Amygdala (tissue), 56 donors: ENCODE measurements around the gene PTPRR.

Experiments used
- DNase-seq, 56 donors: peaks; one replicate each; lab custom pipeline; 2025; lab: John Stamatoyannopoulos, UW

PTPRR gene

DNA sequence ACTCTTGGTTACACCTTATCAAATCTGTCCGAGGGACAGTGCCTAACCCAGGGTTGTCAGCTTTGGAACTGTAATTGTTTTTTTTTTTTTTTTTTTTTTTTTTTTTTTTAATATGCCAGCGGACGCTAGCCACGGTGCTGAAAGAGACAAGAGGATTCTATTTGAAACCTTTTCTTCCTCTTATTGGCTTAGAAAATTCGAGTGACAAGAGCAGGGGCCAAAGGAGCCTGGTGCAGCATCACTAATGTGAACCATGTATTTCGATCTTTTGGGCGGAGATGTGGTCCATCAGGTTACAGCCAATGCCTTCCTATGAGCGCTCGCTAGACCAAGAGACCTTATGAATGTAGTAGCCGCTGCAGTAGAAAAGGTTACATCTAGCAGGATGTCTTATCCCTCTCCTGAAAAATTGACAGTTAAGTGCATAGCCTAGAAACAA lies 922 bp downstream of the PTPRR start:
- peak in 8 of 56 donors; percentile 0 to 18 (median 4) for DNase-seq

DNA sequence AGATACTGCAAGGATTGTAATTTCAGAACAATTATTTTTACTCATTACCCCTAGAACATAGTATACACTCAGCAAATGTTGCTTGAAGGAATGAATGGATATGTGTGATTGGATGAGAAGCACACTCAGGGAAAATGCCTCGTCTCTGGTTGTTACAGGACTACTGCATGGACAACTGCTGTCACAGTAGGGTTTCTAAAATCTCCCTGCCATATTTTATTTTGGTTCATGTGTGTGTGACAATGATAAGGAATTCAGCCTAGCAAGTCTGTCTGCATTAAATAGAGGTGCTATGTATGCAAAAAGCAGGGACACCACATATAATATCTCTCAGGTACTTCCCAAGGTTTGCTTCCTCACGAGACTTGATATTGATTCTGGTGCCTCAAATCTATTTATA lies 1.4 kb downstream of the PTPRR start:
- no peak for DNase-seq

DNA sequence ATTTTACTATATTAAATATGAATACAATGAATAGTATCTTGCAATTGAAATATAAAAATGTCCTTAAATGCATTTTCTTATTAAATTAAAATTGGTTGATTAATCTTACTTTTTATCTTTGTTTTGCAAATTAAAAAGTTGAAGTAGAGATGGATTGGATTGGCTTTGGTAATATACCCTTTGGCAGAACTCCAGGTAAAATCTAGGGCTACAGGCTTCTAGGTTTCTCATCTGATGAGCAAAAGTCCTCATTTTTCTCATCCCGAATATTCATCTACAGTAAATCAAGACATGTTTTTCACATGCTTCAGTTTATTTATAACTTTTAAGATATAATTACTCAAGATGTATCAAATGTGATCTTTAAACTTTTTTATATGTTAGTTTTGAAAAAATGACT lies 2.2 kb downstream of the PTPRR start:
- no peak for DNase-seq

DNA sequence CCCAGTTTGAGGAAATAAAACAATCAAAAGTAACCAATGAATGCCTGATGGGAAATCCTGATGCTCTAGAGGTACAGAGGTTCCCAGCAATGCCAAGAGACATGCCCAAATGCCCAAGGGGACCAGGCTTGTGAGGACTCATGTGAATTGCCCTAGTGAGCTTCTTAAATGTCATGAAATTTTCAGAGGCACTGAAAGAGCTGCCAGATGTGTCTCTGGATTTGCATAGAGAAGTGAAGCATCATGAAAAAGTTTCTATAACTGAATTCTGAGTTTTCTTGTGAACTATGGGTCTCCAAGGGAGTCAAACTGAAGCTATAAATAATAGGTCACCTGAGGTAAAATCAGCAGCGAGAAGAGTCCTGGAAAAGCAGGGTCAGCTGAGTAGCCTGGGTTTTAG lies 9.9 kb downstream of the PTPRR start:
- no peak for DNase-seq

DNA sequence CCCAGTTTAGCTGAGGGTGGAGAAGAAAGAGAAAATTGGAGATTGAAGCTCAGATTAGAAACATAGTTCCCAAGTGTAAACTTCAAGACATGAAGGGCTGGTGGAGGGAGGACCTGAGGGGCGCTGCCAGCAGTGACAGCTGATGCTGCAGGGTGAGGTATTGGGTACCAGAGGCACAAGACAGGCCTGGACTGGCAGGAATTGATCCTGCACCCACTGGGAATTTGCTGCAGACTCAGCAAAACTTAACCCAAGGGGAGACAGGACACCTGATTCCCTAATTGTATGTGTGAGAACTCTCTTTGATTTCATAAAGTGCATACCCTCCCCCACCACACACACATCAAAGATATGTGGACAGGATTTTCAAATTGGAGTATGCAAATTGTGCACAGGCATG lies 11.6 kb downstream of the PTPRR start:
- DNase-seq, result no peak

DNA sequence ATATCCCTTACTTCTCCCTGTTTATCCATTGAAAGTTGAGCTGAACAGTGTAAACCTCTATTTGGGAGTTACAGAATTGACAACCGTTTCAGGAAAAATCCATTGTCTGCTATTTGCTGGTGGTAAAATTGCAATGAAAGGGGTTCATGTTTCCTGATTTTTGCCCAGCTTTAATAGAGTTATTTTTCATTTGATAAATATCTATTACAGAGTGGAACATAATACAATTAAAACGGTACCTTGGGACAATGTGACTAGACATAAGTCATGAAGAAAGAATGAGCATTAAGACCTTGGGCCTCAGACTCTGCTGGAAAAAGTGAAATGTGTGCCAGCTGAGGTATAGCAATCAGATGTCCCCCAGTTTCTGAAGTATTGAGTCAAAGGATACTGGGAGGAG lies 13.1 kb downstream of the PTPRR start:
- DNase-seq, result no peak

DNA sequence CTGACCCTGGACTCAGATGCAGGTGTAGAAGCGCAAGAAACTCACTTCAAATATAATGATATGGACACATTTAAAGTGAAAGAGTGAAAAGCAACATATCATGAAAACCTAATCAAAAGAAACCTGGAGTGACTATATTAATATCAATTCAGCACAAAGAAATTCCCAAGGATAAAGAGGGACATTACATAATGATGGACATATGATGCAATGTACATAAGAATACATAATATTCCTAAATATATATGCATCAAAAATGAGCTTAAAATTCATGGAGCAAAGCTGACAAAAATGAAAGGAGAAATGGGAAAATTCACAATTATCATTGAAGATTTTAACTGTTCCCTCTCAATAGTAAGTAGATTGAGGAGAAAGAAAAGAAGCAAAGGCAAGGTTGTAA lies 24.6 kb downstream of the PTPRR start:
- no peak for DNase-seq

DNA sequence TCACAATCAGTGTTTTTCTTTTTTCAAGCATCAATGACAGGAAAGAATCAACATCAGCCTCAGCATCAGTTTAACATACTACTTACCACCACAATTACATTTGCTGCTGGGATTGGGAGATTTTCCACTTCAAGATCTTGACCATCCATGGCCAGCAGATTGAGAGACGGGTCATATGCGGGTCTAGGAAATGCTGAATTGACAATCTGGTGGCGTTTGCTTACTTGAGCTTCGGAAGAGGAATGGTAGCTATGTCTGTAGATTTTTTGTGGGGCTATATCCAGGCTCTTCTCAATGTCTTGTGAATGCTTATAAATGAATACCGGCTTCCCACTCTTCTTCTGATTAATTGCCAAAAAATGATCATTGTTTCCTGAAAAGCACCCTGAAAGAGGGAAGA lies 27.9 kb downstream of the PTPRR start:
- DNase-seq, result no peak

DNA sequence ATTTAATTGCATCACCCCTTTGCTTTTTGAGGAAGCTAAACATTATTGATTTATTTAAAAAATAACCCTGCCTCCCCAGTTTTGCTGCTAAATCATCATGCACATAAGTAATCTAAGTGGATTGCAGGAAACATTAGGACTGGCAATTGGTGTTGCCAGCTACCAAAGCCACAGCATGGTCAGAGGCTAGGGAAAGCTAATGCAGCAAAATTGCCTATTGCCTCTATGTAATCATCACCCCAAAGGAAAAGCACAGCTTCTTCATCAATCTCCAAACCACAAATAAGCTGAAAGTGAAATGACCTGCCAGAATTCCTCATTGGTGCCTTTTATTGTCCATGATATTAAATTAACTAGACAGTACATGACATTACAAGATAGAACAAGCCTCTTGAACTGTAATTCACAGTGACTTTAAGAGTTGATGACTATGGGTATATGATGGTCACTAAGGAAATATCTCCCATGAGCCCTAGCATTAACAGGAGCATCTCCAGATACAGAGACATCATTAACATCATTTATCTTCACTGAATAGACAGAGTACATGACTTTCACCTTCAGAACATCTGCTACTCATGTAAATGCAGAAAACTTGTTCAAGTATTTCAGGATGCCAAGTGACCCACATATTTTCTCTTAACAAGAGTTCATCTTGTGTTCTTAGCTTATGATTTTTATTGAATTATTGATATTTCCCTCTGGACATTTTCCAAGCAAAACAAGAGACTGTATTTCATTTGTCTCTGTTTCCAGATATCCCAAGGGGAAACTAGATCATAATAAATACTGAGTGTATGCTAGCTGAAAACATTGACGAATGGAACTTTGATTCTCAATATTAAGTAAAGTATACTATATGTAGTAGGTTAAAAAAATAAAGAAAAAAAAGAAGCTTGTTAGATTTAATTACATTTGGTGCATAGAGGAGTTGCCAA lies 29.4 kb downstream of the PTPRR start:
- DNase-seq, result no peak

DNA sequence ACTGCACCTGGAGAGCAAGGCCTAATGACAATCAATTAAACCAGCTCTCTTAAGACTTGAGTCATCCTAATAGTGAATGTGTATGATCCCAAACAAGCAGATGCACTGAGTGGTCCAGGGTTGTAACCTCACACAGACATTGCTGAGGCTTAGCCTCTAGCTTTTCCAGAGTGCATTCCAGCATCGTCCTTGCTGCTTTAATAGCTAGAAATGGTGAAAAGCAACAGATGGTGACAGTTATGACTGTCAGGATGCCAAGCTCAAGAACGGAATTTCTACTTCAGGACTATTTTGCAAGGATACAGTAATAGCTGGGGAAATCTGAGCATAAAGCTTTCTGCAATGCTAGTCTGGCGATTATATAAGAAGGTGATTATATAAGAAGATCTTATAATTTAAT lies 34.6 kb downstream of the PTPRR start:
- DNase-seq, result peak in 2 of 56 donors; percentile 0 to 37

DNA sequence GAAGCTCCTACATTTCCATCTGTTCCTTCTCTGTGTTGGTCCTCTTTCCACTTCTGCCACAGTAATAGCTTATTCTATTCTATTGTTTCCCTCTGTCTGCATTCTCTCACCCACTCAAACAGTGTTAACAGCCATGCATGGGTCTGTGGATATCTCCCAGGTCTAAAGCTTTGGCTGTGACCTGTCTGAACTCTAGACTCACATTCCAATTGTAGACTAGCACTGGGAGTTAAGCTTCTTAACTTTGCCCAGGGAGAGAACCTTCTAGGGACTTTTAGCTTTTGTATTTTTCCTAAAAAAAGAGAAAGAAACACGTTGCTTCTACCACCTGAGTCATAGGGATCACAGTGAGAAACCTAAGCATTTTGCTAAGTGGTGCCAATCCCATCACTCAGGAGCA lies 36.7 kb downstream of the PTPRR start:
- DNase-seq, result no peak

DNA sequence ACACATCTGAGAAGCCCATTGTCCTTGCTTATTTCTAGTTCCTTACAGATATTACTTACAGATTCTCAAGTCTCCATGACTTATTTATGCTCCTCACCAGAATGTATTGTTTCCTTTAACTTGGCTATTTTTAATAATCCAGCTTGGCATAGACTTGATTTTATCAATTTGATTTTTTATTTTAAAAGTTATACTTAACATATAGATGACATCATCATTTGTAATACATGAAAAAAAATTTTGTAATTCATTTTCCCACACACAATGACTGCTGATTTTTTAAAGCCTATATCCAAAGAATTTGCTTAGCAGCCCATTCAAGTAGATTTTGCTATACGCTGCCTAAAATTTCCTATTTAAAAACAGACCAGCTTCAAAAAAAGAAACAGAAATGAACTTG lies 39.8 kb downstream of the PTPRR start:
- DNase-seq, result no peak

DNA sequence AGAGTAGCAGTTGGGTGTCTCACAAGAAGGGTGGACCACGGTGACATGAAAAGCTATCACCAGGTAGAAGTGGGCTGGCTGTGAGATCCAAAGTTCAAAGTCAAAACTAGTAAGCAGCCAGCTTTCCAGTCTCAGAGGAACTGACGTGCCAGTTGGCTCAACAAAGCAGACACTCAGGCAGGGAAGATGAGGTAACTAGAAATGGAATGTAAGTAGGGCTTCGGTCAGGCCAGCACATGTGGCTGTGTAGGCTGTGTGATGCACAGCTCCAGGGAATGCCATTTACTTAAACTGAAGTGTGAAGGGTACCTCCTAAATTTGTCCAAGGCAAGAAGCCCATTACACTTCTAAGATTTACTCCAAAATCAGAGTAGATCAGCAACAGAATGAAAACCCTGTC lies 43.6 kb downstream of the PTPRR start:
- peak in 1 of 56 donors; percentile 1 for DNase-seq

DNA sequence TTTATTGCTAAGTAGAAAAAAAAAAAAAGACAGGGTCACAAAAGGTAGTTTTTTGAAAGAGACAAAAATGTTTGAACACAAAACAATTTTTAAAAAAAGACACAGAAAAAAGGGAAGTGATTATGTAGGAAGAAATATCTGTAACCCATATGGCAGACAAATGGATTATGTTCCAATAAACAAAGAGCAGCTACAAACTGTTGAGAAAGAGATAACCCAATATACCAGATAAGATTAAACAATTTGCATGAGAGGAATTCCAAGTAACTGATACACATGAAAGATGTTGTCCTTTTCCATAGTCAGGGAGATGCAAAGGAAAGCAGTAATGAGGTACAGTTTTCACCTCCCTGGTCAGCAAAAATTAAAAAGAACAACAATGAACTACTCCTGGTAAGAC lies 44.9 kb downstream of the PTPRR start:
- DNase-seq, result no peak

DNA sequence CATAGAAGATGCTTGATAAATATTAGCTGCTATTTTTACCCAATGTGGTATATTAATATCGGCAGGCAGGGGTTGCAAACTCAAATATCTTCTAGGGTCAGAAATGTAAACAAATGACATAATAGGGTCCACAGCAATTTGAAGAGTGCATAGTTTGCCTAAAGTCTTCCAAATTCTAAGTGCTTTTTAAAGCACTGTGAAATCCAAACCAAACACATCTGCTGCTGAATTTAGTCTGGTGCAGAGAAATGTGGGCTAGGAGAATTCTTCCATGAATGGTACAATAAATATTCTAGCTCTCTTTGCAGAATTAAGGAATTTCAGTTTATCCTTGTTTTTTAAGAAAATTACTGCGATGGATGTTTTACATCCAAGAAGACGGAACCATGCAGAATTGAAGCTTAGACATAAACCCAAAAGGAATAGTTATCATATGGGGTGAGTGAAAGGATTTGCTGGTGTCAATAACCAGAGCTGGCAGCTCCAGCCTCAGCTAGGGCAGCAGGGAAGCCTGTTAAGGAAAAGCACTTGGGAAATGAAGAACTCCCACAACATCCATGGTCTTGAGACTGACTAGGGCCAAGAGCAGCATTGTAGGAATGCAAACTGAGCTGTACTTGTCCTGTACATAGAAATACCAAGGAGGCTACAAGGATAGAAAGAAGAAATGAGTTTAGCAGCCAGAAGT lies 65.5 kb downstream of the PTPRR start:
- no peak for DNase-seq

DNA sequence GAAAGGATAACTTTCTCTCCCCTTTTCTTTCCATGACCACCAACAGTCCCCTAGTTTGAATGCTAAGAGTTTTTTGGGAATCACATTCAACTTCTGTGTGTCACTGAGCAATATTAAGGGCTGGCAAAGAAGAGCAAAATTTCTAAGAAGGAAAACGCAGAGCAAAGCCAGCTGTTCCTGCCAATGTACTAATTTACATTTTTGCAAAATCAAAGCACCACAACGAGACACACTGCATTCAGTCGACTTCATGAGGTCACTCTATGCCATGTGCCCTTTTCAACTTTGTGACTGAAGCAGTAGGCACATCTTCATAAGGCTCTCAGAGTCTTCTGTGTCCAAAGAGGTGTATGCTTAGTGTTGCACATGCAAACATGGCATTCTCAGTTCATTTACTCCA lies 66.4 kb downstream of the PTPRR start:
- no peak for DNase-seq

DNA sequence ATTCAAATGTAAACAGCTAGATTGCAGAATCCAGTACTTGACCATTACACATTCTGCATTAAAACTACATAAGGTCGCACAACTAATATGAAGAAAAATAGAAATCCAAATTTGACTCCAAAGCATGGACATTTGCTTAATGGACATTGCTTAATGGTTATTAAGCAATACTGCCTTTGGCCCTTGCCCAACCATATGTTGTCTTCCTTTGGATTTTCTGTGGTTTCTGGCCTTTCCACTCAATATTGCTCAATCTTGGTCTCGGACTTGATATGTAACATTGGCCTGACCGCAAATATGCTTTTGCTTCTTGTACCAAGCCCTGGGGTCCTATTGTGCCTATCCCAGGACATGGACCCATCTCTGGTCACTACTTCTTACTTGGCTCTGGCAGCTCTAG lies 67.2 kb downstream of the PTPRR start:
- no peak for DNase-seq

DNA sequence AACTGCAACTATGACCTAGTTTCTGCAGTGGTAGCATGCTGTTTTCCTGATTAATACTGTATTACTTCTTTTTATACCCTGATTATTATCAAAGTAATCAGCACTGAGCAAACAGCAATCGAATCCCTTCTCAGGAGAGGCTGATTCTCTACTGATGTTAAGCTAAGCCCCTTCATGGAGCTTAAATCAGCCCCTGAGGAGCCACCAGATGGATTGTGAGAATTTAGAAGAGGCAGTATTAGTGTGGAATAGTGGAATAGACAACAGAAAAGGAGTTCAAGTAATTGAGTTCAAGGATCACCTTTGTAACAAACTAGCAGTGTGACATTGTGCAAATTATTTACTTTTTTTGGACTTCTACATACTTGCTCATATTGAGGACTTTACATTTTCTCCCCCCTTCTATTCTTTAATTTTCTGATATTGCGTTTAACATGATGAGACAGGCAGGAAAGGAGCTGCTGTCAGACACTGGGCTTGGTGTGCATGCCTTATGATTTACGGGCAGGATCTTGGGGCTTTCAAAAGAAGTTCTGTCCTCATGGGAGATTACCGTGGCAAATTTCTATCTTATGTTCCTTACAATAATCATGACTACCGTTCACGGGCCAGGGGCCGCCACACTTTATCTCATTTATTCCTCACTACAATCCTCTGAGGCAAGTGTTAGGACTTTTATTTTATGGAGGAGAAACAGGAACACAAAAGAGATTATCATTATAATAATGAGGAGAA lies 68.0 kb downstream of the PTPRR start:
- DNase-seq, result no peak

DNA sequence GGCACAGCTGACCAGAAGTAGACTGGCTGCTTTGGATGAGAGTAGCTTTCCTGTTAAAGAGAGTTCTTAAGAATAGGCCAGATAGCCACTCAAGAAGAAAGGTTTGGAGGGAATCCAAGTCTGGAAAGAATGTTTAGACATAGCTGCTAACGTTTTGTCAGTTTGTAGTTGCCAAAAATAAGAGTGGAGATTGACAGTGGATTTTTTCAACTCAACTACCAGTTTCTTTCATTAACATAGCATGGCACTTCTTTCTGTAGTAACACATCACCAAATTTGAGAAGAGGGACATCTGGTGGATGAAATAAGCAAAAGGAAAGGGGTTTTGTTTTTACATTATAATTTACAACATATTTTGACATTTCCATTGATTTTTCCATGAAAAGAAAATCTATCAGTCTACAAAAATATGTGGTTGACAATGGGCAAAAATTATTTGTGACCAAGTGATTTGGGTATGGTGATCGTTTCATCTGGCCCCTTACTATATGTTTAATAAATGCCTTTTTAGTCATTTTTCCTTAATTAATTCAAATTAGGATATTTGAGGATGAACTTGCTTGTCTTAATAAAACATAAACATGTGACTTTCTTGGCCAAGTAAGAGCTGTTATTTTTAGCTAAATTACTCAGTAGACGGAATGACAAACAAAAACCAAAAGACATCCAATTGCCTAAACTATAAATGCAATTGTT lies 71.1 kb downstream of the PTPRR start:
- peak in 1 of 56 donors; percentile 23 for DNase-seq

DNA sequence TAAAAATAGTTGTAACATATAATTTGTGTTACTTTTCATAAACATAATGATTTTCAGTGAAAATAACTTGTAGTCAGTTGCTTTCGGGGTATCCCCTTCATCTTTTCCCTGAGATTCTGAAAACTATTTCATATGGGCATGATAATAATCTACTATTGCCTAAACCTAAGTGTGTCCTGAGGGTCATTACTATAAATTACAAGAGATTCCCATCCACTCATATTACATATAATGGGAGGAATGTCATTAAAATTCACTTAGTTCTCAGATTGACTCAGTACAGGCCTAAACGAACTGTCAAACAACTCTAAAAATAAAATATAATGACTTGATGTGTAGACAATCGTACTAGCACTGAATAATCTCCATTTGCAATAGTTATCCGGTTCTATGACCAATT lies 72.7 kb downstream of the PTPRR start:
- DNase-seq, result no peak

DNA sequence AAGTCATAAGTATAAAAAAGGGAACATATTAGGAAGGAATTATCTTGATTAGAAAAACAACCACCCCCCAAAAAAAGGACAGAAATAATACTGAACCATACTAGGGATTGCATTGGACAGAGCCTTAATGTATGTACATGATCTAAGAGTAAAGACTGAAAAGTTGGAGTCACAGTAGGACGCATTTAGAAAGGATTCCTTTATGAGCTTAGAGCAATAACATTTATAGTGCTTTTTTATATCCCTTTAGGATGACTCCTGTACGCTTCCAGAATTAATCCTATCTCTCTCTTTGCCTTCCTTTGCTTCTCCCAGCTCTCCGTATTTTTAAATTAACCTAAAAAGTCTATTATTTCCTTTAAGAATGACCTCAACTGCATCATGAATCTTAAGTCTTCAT lies 75.3 kb downstream of the PTPRR start:
- no peak for DNase-seq
